Kidney capillary endothelial cell (primary cell): ENCODE data around the gene TRPM2.

Experiments
- DNase-seq: peaks from one replicate; pipeline ENCODE4 v3.0.0-alpha.2; 2018; ENCODE audit warnings: low spot score

TRPM2 gene

DNA sequence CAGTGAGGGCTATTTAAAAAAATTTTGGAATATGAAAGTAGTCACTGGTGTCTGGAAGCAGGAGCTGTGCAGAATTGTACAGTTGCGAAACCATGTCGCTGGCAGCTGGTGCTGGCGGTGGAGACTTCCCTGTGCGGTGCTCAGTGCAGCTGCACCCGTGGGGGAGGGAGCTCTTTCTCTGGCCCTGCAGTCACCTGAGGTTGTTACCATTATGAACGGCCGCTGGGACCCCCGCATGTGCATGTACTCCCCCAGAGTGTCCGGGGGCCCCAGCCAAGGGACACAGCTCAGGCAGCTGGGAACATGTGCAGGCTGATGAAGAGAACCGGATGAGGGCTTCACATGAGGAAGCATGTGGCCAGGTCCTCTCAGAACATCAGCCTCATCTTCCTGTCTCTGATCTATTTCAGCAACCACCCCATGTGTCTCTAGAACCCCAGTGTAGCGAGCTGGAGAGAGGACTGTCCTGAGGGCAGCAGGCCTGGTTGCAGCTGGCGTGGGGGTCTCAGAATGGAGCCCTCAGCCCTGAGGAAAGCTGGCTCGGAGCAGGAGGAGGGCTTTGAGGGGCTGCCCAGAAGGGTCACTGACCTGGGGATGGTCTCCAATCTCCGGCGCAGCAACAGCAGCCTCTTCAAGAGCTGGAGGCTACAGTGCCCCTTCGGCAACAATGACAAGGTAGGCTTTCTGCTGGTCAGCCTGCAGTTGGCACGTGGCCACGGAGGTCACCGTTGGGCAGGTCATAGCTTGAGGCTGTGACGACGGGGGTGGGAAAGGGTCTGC is at the start of gene TRPM2:
Gene TRPM2 (plus strand): TSS at position 431 of the 780 bp plus-strand sequence. CDS start 80 bp downstream, at position 511.
- DNase-seq = no peak

DNA sequence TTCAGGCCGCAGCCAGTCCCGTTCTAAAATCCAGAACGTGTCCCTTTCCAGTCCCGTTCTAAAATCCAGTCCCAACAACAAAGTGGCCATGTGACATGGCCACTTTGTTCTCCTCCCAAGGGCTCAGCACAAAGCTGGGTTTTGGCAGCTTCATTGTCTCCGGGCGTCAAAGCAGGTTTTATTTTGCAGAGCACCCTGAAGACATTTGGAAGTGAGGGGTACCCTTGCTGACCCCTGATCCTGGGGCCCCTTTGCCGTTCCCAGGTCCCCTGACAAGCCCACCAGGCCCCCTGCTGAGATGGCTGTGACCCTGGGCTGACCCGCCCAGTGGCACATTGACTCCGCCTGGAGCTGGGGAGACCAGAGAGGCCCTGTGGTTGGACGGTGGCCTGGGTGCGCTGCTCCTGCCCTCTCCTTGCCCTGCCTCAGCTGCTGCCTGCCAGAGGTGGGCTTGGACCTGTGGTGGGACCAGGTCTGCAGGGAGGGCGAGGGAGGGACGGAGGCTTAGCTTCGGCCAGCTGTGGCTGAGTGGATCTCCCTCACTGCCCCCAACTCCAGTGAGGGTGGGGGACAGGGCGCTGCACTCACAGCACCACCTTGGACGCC is 49.3 kb upstream of the TRPM2 start:
- no peak for DNase-seq

DNA sequence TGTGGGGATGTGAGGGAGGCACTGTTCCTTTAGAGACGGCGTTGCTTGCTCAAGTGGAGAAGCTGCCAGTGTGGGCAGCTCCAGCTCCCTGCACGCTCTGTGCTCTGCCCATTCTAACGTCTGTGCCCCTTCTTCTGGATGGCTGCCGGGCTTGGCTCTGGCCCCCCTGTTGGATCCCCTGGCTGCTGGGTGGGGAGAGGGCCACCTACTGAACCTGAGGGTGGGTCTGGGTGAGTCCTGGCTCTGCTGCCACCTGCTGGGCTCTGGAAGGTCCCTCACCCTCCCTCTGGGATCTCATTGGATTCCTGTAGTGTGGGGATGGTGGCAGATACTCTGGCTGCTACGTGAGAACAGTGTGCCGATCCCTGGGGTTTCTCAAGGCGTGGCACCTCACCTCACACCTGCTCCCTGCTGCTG is 48.5 kb upstream of the TRPM2 start:
- peak; percentile 47 for DNase-seq

DNA sequence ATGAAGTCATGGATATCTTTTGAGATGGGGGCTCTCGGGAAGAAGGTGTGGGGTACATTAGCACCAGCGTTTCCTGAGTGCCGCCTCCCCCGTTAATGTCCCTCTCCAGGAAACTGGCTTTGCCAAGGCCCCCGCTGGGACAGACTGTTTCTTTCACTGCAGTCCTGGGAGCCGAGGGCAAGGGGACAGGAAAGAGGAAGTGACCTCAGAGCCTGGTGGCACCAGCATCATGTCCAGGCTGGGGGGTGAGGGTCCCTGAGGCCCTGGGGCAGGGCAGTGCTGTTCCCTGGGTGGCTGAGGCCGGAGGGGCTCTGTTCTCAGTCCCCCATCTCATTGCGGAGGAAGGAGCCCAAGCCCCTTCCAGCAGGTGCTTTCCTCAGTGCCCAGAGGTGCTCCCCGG is 47.7 kb upstream of the TRPM2 start:
- peak; percentile 71 for DNase-seq

DNA sequence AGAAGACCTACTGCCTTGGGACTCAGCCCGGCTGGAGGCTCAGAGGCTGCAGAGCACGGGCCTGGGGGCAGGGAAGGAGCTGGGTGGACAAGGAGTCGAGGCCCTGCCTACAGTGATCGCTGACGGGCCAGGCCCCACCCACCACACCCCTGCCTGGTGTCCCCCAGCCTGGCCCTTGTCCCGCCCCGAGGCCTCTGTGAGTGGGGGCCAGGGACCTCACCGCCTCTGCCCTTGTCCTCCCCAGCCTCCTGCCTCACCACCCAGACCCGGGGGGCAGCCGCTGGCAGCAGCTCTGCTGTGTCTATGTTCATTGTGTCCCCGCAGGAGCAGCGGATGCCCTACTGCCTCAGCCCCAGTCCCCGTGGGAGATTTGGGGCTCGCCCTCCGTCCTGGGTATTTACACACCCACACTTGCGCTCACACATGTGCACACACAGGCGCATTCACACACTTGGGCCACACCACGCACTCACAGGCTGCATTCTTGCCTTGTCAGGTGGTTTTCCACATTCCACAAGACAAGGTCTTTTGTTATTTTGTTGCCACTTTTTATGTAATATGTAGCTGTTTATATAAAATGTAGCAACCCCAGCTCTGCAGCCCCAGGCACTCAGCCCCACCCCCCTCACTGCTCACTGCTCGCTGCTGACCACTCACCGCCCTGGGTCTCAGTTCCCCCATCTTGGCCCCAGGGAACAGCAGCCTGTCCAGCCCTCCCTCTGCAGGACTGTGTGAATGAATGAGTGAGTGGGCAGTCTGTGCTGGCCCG is 46.3 kb upstream of the TRPM2 start:
- no peak for DNase-seq

DNA sequence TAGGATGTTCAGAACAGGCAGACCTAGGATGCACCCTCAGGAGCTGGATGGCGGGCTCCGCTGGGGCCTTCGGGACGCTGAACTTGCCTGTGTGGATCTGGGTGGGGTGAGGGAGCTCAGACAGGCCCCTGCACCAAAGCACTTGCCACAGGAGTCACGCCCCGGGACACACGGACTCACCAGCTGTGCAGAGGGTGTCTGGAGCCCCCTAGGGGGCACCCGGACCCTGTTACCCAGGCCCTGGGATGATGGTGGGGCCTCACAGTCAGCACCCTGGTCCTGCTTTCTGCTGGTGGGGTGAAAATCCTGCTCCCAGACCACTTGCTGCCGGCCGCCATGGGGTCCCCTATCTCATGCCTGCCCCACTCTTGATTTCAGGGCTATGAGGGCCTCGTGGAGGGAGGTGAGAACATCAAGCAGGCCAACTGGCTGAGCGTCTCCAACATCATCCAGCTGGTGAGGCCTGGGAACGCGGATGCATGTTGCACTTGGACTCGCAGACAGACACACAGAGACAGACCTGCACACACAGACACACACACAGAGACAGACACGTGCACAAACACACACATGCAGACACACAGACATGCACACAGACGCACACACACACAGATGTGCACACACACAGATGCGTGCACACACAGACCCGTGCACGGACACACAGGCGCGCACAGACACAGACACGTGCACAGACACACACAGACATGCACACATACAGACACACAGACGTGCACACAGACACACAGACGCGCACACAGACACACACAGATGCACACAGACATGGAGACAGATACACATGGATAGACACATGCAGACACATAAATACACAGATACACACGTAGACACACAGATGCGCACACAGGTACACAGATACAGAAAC is 42.6 kb upstream of the TRPM2 start:
- DNase-seq = no peak

DNA sequence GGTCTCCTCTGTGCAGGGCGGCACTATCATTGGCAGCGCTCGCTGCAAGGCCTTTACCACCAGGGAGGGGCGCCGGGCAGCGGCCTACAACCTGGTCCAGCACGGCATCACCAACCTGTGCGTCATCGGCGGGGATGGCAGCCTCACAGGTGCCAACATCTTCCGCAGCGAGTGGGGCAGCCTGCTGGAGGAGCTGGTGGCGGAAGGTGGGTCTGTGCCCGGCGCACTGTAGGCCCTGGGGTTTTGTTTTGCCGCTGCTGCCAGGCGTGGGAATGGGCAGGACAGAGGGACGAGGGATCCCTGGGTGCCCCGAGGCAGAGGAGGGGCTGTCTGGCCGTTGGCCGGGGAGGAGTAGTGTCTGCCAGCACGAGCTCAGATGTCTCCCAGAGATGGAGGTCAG is 41.3 kb upstream of the TRPM2 start:
- no peak for DNase-seq

DNA sequence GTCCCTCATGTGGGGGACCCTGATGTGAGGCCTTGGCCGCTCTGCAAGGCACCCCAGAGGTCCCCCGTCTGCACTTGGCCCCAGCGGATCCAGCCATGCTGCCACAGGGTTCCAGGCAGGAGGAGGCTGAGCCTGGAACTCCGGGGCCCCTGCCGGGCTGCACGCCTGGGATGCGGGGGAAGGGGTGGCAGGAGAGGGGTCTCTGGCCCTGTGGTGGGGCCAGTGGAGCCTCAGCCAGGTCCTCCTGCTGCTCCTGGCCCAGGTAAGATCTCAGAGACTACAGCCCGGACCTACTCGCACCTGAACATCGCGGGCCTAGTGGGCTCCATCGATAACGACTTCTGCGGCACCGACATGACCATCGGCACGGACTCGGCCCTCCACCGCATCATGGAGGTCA is 40.7 kb upstream of the TRPM2 start:
- DNase-seq = no peak

DNA sequence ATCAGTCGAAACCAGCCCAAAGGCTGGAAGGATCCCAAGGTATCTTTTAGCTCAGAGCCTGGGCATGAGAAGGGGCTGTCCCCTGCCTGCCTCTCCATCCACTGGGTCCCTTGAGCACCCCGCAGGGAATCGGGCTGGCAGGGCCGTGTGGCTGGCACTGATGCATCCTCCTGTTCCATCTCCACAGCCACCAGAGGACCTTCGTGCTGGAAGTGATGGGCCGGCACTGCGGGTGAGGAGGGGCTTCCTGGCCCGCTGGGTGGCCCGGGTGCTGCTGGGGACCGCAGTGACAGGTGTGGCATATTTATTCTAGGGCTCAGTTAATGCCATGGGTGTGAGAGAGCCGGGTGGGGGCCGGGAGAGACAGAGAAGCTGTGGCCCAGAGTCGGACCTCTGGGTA is 40.0 kb upstream of the TRPM2 start:
- no peak for DNase-seq

DNA sequence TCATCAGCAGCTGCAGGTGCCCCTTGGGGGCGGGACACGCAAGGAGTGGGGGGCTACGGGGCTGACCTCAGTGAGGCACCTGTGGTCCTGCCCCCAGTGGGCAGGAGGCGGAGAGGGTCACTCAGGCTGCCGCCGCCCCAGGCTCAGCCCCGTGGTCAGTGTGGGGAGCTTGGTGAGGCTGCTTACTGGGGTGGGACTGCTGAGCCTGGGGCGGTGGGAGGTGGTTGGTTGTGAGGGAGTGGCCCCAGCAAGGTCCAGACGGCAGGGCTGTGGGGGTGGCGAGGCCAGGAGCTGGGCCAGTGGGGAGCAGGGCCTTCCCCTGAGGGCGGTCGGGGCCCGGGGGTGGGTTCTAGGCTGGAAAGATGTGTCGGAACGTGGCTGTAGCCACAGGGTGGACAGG is 39.3 kb upstream of the TRPM2 start:
- DNase-seq = no peak

DNA sequence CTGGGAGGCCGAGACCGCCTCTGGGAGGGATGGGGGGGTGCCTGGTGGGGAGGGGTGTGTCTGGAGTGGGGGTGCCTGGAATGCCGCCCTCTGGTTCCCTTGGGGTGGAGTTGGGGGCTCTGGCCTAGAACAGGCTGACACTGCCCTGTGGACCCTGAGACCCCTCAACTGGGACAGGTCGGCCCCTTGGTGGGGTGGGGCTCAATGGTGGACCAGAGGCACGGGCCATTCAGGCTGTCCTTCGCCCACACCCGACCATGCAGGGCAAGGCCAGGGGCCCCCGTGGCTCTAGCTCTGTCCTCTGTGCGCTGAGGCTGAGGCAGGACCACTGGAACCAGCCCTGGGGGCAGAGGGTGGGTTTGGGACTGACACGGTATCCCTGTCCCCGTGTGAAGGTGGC is 38.9 kb upstream of the TRPM2 start:
- no peak for DNase-seq

DNA sequence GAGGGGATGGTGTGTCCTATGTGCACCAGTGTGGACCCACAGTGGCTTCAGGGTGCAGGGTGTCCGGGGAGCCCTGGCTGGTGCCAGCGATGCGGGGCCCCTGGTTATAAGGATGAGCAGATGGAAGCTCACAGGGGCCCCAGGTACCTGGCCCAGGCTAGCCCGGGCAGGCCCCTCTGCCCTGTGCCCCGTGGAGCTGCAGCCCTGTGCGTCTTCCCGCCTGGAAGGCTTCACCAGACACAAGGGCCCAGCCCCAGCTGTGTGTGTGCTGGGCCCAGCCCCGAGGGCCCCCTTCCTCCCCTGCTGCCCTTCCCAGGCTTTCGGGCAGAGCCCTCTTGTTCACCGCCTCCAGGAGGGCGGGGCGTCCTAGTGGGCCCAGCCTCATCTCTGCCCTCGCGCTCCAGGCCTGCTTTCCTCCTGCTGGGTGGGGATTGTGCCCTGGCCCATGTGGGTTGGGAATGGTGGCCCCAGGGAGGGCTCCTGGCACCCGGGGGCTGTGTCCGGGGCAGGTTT is 37.7 kb upstream of the TRPM2 start:
- DNase-seq = no peak

DNA sequence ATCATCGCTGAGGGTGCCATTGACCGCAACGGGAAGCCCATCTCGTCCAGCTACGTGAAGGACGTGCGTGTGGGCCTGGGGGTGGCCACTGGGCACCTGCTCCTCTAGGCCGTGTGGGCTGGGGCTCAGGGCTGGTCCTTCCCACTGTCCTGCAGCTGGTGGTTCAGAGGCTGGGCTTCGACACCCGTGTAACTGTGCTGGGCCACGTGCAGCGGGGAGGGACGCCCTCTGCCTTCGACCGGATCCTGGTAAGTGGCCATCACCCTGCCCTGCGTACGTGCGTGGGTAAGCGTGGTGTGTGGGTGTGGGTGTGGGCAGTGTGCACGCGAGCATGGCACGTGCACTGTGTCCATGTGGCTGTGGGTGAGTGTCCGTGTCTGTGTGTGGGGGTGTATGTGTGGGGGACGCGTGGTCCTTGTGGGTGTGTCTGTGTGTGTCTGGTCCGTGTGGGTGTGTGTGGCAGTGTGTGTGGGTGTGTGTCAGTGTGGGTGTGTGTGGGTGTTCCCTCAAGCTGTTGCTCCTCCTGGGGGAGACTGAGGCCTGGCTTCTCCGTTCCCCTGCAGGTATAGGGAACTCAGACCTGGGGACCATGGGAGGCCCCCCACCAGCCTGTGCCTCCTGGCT is 37.0 kb upstream of the TRPM2 start:
- DNase-seq = no peak

DNA sequence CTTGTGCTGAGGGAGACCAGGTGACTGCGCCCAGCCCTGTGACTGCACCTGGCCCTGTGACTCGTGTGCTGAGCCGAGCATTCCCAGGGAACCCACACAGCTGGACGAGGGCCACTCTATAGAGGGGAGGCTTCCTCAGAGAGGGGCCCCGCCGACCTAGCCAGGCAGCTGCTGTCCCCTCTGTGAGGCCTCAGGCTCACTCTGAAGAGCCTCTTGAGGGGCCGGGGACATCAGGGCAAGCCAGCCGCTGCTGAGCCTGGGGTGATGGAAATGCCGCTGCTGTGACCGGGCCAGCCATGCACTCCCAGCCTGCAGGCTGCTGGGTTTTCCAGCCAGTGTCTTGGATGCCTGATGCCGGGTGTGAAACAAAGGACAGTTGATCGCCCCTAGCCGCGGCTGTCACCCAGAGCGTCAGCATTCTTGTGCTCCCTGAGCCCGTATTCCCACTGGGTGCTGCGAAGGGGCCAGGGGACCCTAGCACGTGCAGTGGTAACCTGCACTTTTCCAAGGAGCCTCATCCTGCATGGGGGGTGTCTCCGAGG is 36.1 kb upstream of the TRPM2 start:
- DNase-seq = no peak

DNA sequence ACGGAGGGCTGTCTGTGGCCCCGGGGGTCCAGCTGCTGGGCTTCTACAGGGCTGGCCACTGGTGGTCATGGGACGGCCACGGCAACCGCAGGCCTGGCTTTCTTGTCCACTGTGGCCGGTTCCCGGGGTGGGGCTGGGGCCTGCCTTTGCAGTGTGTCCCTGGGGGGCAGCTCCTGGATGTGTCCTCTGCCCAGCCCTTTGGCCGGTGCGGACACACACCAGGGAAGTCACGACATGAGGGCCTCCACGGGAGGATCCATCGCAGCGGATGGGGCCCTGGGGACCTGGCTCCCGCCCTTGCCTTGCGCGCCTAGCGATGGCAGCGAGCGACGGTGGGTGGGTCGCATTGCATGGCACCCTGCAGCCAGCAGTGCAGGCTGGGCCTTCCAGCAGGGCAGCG is 35.5 kb upstream of the TRPM2 start:
- no peak for DNase-seq

DNA sequence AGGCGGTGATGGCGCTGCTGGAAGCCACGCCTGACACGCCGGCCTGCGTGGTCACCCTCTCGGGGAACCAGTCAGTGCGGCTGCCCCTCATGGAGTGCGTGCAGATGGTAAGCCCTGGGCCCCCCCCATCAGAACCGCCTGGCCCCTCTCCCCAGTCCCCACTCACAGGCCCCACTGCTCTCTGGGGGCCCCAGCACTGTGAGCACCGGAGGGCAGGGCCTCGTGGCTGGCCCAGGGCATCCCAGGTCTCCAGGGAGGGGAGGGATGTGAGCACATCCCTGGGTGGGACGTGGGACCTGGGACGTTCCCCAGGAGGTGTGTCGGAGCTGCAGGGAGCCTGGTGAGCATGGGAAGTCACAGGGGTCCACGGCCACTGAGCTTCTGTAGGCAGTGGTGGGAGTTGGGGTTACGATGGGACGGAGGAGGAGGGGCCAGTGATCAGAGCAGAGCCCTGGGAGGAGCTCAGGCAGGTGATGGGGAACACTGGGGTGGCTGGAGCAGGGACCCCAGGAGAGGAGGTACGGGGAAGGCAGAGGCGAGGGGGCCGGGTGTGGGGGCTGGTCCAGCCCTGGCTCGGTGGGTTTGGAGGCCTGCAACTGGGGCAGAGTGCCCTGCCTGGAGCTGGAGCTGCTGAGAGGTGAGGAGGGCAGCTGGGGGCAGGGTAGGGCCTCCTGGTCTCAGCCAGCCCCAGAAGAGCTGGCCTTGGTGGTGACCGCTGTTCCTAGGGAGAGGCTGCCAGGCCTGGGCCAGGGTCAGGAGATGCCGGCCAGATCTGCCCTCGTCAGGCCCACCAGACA is 34.7 kb upstream of the TRPM2 start:
- DNase-seq = no peak

DNA sequence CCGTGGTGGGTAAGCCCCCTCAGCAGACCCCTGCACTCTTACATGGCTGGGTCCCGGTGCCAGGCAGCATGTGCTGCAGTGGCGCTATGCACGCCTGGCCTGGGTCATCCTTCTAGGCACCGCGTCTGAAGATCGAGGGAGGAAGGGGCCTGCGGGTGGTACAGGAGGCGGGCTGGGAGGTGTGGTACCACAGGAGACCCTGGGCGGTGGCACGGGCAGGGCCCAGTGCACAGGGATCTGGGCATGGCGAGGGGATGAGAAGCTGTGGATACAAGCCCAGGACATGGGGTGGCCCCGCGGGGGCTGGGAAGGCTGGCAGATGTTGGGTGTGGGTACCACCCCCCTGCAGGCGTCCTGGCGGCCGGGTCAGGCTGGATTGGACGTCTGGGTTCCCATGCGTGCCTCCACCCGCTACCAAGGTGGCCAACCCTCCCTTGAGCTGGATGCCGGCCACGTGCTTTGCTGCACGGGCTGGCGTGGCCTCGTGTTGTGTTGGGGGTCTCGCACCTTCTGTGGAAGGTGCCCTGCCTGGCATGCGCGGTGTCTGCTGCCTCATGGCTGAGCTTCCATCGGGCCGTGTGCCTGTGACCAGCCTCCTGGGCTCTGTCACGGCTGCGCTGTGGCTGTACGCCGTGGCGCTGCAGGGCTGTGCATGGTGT is 33.9 kb upstream of the TRPM2 start:
- DNase-seq = no peak

DNA sequence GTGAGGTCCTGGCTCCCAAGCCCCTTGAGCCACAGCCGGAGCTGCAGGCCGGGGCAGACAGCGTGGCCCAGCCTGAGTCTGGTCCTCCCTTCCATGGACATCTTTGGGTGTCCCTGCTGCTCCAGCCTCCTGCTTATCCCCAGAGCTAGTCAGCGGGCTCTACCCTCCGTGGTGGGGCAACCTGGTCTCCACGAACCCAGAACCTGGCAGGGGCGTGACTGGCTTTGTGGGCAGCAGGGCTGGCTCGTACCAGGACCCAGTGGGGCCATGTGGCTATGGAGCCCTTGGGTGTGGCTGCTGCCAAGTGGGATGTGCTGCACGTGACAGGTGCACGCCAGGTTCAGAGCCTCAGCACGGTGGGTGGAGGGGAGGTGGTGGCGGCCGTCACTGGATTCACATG is 32.6 kb upstream of the TRPM2 start:
- DNase-seq = no peak

DNA sequence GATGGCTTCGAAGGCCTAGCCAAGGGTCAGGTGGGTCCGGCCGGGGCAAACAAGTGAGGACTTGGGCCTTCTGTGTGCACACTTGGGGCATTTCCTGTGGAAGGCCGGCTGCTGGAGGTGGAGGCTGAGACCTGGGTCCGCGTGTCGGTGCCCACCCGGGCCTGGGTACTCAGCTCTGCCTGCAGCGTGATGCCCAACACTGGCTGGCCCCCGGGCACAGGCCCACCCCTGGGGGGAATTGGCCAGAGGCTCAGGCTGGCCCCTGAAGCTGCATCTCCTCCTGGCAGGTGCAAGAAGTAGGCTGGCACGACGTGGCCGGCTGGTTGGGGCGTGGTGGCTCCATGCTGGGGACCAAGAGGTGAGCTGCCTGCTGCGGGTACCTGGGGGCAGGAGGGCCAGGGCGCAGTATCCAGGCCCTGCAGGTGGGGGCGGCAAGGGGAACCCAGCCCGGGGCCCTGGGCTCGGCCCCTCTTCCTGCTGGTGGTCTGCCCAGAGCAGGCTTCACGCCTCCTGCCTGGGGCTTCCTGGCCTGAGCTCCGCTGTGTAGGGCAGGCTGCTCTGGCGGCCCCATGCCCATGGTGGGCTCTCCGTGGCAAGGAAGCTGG is 31.5 kb upstream of the TRPM2 start:
- no peak for DNase-seq
